GM21367 (cell line): Measurements from ENCODE around the gene ADAMTS1.

Experiments used
- ATAC-seq: cut with Tn5 transposase; IDR thresholded peaks from one replicate; pipeline ENCODE4 v1.9.1; 2021; ENCODE audit not compliant: unreplicated experiment

The ADAMTS1 gene

DNA sequence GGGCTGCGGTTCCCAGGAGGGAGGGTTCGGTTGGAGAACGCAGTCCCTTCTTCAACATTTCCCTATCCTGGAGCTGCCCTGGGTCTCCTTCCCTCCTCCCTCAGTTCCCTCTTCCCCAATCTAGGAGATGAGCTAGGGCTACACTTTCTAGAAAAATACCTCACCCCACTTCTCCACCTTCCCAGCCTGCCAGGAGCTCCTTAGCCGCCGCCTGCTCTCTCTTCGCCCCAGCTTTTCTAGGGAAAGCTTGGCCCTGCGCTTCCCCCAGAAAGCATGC lies 488 bp upstream of the ADAMTS1 start:
- ATAC-seq: no peak

DNA sequence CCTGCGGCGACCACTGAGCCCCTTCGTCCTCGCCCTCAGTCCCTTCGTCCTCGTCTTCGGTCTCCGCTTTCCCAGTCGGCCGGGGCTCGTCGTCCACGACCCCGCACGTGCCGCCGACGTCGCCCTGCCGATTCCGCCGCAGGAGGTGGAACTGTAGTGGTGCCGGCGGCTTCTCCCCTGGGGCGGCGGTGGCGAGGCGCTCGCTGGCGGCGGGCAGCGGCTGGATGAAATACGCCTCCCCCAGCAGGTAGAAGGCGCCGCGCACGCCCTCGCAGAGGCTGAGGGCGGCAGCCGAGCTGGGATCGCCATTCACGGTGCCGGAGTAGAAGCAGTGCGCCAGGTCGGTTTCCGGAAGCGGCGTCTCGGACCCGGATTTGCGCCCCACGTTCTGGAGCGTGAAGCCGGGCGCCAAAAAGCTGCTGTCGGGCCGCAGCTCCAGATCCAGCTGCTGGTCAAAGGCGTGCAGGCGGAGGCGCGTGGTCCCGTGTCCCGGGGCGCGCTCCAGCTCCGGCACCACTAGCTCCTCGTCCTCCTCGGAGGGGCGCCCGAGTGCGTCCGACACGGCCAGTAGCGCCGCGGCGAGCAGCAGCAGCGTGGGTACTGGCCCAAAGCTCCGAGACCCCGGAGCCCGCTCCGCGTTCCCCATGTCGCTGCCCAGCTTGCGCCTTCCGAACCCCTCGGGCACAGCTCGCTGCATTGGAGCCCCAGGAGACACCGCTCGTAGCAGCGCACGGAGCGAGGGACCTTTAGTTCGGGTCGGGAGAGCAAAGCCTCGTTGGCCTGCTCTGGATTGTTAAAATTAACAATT lies 747 bp downstream of the ADAMTS1 start:
- no peak for ATAC-seq

DNA sequence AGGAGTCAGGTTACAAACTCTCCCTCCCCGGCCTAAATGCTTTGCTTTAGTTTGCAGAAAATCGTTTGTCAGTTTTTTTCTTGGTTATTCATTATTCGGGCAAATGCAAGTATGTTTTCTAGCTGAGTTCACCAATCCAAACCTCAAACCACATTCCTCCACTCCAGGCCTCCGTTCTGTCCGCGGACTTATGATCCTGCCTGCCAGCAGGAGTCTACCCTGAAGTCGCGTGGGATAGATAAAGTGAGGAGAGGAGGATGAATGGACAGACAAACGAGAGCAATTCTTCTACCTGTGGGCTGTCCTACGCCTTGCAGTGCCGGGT lies 1.3 kb downstream of the ADAMTS1 start:
- ATAC-seq: no peak

DNA sequence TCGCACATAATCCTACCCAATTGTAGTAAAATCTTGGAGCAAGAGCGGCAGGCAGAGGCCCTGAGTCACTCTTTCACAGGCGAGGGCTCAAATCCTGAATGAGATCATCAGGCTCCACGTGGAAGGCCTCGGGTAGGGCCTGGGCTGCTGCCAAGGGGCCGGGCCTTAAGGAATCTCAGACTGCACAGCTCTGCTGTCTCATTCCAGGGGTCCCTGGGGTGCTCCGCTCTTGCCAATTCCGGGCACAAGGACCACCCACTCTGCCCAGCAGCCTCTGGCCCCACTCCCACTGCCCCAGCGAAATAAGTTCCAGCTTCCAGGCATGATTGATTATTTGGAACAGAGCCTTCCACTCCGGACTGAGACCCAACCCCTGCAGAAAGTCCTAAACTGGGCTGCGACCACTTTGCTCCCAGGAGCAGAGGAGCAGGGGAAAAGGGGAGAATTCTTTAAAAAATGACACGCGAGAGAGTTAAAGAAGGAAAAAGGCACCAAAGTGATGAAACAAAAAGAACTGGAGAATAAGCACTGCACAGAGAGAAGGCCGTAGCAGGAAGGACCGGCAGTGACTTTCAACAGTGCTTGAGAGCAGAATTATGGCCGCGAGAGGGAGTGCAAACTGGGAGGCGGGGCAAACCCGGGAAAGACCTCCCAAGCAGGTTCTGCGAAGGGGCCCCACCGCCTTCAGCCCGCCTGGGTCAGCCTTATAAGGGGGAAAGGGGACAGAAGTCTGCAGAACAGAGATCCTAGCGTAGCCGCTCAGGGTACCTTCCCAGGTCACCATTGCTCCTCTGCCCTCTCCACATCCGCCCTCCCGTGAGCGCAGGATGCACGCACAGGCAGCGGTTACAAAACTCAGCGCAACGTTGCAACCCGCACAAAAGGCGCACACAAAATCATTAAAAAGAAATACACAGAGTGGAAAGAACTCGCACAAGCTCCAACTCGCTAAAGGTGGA lies 2.0 kb downstream of the ADAMTS1 start:
- ATAC-seq: no peak

DNA sequence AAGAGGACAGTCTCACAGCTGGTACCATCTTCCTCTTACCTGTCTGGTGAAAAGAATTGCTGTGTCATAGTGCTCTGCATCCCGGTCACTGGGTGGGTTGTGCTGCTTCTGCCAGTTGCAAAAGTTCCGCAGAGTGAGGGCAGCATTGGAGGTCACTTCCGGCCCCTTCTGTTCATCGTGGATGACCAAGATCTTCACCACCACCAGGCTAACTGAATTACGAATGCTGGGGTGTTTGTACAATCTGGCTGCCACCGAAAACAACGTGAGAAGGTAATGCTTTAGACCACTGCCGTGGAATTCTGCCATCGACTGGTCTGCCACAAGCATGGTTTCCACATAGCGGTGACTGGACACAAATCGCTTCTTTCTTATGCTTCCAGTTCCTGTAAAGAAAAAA lies 2.9 kb downstream of the ADAMTS1 start:
- no peak for ATAC-seq

DNA sequence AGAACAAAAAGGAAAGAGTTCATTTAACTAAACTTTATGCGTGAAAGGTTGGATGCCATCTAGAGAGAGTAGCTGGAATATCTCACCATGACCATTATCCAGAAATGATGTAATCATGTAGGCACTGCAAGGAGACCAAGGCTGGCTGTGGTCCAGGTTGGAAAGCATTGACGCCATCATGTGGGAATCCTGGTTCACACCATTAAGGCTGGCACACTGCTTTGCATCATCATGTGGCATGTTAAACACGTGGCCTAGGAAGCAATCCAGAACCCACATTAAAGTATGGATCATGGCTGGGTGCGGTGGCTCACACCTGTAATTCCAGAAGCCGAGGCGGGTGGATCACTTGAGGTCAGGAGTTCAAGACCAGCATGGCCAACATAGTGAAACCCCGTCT lies 4.3 kb downstream of the ADAMTS1 start:
- no peak for ATAC-seq

DNA sequence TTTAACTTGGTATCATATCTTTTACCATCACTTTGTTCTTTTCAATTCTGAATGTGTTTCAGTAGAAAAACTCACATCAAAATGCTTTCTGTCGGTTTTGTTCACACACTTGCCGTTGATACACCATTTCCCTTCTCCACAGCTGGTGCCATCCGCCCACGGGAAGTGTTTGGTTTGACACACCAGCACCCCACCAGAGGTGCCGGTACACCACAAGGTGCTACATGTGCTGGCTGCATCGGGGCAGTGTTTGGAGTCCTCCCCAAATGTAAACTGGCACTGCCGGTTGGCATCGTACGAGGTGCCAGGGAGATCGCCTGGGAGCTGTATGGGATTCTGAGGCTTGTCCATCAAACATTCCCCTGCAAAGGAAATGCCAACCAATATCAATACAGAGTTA lies 5.0 kb downstream of the ADAMTS1 start:
- ATAC-seq: no peak

DNA sequence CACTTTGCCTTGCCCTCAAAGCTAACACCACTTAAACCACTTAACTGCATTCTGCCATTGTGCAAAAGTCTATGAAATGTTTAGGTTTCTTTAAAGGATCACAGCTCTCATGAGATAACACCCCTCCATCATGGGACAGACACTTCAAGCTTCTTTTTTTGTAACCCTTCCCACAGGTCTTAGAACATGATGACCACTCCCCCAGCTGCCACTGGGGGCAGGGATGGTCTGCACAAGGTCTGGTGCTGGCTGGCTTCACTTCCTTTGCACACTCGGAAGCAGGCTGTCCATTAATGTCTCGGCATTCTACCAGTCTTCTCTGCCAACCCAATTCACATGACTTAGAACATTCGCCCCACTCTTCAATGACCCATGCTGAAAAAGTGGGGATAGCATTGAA lies 7.7 kb downstream of the ADAMTS1 start:
- ATAC-seq: no peak

DNA sequence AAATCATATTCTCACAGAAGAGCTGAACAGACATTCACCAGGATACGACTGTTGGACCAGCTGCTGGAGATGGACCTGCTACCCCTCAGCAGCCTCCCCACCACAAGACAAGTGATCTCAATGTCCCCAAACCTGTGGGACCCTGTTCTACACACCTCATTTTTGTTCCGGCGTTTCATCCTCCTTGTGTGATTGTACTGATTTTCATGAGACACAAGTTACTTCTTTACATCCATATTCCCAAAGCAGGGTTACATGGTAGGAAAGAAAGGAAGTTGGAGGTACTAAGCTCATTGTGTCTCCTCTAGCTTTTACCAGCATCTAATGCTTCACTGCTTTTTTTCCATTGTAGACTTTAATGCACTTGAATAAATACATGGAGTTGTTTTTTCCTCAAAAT lies 8.7 kb downstream of the ADAMTS1 start:
- no peak for ATAC-seq

DNA sequence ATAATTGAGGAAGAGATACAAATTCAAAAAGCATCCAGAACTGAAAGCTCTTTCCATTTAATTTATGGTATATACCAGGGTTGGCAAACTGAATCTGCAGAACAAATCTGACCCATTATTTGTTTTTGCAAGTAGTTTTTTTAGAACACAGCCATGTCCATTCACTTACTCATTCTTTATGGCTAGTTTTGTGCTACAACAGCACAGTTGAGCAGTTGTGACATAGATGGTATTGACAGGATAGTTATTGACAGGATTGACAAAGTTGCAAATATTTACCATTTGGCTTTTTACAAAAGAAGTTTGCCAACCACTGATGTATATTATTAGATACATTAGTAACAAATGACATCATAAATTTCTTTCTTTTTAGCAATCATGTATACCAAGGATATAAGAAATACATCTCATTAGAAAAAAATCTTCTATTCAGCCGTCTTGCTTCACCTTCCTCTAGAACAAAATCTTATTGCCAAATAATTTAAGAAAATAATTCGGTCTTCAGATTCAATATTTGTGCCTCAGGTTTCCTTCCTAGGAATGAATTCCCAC lies 9.4 kb downstream of the ADAMTS1 start:
- ATAC-seq: no peak

DNA sequence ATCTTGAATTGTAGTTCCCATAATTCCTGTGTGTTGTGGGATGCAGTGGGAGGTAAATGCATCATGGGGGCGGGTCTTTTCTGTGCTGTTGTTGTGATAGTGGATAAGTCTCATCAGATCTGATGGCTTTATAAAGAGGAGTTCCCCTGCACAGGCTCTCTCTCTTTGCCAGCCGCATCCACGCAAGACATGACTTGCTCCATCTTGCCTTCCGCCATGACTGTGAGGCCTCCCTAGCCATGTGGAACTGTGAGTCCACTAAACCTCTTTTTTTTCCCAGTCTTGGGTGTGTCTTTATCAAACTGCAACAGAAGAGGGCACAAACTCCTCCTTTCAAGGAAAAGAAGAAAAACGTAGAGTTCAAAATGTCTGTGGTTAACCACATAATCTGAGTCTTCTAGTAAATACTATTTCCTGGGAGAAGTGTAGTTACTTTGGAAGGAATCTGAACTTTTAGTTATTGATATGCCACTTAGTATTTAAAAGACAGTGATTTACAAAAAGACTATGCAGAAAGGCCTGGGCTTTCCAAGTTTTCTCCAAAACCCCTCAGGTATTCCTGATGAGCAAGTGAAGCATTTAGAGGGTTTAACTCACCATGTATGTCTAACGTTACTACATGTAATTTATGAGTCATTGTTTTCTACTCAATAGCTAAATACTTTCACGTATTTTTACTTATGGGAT lies 10.0 kb downstream of the ADAMTS1 start:
- ATAC-seq: no peak

DNA sequence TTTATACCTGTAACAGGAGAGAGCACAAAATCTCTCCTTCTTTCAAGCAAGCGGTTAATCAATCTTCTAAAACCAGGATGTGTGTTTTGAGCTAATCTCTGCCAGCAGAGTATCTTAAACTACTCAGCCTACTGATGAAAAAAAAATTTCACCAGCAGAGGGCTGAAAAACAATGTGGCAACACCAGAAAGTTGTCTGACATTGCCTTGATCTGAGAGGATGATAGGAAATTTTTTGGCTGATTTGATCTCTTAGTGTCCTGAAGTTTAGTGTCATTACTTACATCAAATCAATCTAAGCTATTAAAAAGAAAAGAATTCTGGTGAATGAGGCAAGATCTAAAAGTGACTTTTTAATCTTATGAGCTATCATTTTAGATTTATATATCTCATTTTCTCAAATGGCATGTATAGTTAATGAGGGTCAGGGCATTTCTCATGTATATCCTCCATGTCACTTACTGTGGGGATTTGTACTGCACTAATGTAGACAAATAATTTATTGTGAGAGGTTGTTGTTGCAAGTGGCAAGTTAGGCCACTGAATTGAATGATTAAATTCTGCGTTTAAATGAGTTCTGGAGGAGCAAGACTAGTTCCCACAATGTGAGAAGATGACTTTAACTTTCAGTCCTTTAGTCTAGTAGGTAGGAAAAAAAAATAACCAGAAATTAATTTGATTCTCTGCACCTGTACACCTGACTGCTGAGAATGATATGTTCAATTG lies 10.9 kb downstream of the ADAMTS1 start:
- ATAC-seq: no peak

DNA sequence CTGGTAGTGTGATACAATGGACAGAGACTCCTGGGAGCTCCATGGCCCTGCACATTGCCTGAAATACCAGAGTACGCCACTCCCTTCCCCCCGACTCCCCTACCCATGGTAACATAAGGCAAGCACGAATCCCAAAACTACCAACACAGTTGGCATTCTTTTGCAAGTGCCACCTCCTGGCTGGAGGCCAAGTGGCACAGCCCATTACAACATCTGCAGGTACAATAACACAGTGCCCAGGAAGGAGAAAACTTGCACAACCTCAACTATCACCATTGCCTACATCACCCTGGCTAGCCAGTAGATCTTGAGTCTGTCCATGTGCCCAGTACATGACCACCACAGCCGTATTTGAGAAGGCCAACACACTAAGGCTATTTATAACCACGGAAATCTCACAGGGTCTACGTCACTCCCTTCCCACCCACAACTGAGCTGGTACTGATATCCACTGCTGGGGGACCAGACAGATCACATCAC lies 11.7 kb downstream of the ADAMTS1 start:
- ATAC-seq: no peak

DNA sequence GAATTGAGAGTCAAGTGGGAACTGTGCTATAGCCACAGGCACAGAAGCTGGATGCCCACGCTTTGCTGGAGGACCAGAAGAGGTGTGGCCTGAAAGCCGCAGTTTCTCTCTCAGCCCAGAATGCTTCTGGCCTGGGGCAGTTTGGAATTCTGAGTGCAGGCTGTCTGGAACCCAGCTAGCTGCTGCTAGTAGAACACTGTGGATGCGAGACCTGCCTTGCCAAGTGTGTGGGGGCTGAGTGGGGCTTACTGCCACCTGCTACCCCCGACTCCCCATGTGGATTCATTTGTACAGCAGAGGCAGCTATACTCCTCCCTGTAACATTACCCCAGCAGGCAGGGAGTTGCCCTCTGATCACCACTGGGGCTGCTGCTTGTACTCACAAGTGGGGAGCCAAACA lies 12.2 kb downstream of the ADAMTS1 start:
- no peak for ATAC-seq

DNA sequence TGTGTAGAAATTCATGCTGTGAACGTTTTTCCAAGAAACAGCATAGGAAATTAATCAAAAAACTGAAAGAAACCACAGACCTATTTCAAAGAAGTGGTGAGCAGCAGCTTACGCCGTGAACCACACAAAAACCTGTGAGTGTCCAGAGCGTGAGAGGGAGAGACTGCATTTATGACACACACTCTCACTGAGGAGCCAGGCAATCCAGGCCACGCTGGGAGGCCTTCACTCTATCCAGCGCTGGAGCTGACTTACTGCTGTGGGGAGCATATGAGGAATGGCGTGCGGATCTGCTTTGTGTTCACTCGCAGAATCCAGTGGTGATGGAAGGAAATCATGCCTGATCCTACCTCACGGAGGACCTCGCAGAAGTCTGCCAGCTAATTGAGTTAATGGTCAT lies 12.7 kb downstream of the ADAMTS1 start:
- no peak for ATAC-seq

DNA sequence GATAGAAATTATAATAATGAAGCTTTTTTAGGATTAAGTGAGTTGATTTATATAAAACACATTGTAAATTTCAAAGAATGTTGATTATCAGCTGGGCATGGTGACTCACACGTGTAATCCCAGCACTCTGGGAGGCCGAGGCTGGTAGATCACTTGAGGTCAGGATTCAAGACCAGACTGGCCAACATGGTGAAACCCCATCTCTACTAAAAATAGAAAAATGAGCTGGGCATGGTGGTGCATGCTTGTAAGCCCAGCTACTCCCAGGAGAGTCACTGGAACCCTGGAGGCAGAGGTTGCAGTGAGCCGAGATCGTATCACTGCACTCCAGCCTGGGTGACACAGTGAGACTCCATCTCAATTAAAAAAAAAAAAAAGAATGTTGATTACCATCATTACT lies 18.4 kb downstream of the ADAMTS1 start:
- no peak for ATAC-seq

DNA sequence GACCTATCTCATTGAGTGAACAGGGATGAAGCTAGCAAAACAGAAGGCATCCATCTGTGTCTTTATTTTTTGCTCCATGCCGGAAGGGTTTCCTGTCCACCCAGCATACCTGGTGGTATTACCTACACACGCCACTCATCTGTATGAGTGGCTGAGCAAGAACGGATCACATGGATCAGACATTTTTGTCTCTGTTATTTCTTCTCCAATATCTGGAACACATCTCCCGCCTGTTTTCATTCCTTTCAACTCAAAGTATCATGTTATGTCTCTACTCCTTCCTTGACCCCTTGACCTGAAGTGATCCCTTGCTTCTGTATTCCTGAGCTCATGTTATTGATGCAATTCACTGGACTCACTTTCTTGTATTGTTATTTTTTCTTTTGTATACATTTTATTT lies 24.7 kb downstream of the ADAMTS1 start:
- no peak for ATAC-seq

DNA sequence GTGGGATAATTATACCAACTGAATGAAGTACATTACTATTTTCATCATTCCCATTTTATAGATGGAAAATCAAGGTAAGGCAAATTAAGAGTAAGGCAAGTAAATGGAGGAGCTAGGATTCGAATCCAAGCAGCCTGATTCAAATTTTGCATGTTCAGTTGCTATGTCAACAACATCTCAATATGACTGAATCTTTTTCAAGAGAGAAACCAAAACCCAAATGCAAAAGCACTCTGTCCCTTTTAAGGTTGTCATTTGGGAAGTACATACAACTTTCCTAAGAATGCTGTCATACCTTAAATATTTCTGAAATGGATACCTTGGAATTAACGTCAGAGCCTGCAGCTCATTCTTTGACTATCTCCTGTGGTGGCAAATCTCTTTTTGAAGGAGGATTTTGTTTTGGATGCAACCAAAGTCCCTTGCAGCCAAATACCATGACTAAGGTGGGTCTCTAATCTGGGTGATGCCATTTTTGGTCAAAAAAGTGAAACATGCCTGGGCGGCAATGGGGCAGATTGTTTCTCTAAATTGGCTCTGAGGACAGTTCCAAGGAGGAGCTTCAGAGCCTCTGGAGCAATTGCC lies 25.4 kb downstream of the ADAMTS1 start:
- no peak for ATAC-seq

DNA sequence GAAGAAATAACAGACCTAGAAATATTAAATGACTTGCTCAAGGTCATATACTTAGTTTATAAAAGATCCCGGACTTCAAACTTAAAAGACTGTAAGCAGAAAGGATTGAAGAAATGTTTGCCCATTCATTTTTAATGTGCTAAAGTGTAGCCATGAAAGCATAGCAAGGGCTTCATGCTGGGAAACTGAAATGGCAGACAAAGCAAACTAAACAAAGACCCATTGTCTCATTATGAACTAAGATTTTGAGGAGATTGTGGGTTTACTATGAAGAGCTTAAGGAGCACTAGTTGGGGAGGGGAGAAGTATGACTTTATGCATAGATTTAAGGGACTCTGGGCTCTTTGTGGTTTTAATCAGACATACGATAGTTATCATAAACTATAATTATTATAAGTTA lies 26.3 kb downstream of the ADAMTS1 start:
- no peak for ATAC-seq

DNA sequence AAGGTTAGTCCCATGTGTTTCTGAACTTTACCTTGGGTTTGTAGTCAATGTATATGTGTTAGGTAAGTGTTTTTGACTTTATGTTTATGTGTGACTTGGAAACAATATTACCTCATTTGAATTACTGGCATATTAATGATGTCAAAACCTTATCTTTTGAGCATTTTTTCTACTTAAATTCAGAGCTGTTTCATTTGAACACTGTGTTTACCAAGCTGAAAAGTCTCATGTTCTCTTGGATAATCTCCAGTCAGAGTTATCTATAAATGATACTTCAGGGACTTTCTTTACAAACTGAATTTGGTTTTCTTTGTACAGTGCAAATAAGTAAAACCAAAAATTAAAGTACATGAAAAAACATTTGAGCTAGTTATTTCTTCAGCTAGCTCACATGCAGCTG lies 30.0 kb downstream of the ADAMTS1 start:
- ATAC-seq: no peak

DNA sequence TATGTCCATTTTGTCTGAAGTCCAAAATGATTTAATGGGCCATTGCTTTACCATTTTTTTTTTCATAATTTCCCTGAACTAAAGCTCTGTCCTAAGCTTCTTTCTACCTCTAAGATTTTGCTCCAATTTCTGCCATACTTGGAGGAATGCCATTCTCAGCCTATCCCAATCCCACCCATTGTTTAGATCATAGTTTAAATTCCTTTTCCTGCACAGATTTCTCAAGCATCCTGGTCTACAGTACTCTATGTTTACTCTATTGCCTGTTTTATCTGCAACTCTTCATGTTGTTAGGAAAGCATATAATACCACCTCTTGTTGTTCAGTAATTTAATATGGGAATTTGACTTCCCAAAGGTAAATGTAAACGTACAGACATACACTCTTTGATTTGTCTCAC lies 30.8 kb downstream of the ADAMTS1 start:
- no peak for ATAC-seq
